ENCODE data around the gene TRAK2.
"Not testable (repeated sequence)": the region's sequence is repeated elsewhere in the genome, so short reads cannot be mapped to it uniquely, and the experiment has no call there.

TRAK2 gene

DNA sequence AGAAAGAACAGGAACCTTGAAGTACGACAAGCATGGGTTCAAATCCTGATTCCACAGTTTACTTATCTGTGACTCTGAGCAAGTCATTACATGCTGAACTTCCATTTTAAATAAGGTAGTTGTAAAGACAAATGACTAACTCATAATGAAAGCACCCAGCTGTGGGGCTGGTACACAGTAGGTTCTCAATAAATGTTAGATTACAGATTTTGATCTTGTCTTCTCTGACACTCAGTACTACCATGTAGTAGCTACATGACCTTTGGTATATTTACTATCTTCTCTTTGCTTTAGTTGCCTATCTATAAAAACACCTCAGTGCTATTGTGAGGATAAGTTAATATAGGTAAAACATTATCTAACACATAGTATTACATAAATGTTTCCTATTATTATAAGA lies 3.2 kb downstream of the TRAK2 start:
- no peak for DNase-seq

- no peak for DNase-seq
Observed at GRCh38 chr2:201447086-201447485, 4.2 kb downstream of the TRAK2 start.

DNA sequence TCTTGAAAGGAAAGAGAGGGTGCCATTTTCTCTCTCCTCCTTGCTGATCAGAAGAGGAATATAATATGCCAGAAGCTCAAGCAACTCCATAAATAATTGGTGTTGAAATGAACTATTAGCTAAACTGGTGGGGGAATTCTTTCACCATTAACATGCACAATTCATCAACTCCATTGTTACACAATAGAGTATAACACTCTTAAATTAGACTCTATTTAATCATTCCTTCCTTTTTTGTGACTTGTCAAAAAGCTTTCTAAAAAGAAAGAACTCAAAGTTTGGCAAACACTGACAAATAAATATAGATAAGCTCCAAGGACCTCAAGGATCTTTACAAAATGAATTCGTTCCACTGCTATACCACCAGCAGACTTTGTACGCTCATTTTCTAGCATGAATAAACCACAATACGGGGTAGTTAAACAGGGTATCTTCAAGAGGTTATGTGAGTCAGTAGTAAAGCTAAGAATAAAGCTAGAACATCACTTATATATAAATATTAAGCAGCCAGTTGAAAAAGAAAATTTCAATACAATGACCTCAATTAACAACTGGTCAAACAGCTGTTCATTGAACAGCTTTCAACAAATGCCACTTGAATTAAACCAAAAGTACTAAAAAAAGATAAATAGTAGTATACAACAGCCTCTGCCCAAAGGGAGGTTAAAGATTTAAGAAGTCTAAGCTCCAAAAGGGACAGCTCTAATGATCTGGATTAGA lies 6.4 kb downstream of the TRAK2 start:
- DNase-seq: no peak

- no peak for DNase-seq
Observed at GRCh38 chr2:201441409-201441808, 9.8 kb downstream of the TRAK2 start.

DNA sequence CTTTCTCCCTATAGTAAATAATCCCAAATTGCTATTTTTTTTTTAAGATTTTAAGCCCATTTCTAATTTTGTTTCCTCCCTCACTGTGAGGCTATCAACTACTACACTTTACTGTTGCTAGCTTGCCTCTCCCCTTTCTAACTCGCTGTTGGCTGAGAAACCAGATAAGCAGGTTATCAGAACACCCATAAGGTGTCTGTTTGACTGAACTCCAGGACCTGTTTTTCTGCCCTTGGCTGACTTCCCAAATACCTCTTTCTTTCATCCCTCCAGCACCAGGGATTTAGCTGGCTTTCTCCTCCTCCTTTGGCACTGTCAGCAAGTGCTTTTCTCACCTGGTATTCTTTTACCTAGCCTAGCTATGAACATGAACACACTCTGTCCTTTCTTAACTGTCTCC lies 11.1 kb downstream of the TRAK2 start:
- DNase-seq: no peak

- not testable (repeated sequence) for DNase-seq
Observed at GRCh38 chr2:201439336-201439922, 11.8 kb downstream of the TRAK2 start.

DNA sequence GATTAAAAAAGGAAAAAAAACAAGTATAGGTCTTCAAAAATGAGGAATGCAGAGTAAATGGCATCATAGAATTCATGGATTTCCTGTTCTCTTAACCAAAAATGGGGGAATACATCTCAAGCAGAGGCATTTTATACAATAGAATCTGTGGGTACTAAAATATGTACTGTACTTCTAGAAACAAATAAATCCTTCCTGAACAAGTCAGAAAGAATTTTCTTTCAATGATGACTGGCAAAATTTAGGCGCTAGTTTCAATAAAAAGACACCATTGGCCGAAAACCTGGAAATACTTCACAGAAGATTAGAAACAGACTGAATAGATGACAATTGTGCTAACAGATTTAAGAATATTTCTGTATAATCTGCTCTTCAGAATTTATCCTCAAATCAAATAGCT lies 15.1 kb downstream of the TRAK2 start:
- DNase-seq: no peak

- no peak for DNase-seq
Observed at GRCh38 chr2:201433394-201433995, 17.8 kb downstream of the TRAK2 start.

DNA sequence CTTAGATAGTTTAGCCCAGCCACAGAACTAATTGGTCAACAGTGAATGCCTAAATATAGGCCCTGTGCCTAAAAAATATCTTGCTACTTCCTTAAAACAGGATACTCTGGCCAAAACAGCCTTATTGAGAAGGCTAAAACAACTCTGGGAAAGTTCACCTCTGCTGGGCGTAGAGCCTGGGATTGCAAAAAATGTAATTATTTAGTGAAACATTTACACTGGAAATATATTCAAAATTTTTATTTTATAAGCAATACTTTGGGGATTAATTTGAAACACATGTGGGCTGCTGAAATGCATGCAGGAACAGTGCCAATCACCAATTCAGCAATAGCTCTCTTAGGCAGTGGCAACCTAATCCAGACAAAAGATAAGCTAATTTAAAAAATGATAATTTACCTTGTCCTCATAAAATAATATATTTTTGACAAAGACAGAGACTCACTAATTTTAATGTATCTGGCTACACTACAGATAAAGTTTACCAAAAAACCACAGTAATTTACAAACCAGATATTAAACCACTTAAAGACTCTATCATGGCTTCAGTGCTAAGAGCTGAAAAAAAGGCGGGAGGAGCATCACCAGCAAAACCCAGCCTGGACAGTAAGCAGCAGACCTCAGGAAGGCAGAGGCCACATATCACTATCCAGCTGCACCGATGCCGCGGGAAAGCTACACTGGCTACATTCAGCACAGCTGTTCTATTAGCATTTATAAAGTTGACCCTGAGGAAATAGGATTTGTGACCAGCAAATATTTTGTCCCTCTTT lies 18.5 kb downstream of the TRAK2 start:
- DNase-seq: no peak

DNA sequence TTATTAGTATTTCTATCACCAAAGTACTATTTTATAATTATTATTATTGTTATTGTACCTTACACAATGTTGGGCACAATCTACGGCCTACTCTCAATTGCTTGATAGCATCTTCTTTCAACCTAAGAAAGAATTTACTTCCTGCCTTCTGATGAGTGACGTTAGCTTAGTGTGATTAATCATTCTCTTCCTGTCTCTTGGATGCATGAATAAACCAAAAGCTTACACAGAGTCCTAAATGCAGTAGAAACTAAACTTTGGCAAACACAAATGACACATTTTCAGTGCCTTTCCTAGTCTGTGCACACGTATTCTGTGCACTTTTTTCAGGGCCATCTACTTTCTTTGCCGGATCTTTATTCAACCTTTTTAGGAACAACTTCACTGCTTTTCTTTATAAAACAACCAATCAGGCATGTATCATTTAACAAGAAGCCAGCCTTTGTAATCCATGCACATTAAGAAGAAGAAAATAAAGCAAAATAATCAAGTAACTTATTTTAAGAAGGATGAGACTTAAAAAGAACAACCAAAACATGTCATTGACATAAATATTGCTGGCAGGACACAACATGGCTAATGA lies 19.1 kb downstream of the TRAK2 start:
- no peak for DNase-seq

GRCh38 chr2:201430839-201431238 lies 20.4 kb downstream of the TRAK2 start:
- no peak for DNase-seq

GRCh38 chr2:201430322-201430721 lies 20.9 kb downstream of the TRAK2 start:
- DNase-seq: not testable (repeated sequence)

DNA sequence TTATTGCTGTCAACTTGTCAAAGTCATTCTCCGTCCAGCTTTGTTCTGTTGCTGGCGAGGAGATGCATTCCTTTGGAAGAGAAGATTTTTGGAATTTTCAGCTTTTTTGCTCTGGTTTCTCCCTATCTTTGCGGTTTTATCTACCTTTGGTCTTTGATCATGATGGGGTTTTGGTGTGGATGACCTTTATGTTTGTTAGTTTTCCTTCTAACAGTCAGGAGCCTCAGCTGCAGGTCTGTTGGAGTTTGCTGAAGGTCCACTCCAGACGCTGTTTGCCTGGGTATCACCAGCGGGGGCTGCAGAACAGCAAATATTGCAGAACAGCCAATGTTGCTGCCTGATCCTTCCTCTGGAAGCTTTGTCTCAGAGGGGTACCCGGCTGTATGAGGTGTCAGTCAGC lies 21.4 kb downstream of the TRAK2 start:
- not testable (repeated sequence) for DNase-seq

GRCh38 chr2:201428366-201428765 lies 22.9 kb downstream of the TRAK2 start:
- DNase-seq: not testable (repeated sequence)

DNA sequence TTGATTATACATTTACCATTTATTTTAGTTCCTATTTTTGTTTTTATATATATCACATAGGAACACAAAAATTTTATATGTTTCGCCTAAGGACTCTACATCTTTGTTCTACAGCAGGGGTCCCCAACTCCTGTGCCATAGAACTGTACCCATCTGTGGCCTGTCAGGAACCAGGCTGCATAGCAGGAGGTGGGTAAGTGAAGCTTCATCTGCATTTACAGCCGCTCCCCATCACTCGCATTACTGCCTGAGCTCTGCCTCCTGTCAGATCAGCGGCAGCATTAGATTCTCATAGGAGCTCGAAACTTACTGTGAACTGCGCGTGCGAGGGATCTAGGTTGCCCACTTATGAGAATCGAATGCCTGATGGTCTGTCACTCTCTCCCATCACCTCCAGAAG lies 25.3 kb downstream of the TRAK2 start:
- DNase-seq: no peak

- no peak for DNase-seq
Observed at GRCh38 chr2:201420442-201421113, 30.7 kb downstream of the TRAK2 start.

DNA sequence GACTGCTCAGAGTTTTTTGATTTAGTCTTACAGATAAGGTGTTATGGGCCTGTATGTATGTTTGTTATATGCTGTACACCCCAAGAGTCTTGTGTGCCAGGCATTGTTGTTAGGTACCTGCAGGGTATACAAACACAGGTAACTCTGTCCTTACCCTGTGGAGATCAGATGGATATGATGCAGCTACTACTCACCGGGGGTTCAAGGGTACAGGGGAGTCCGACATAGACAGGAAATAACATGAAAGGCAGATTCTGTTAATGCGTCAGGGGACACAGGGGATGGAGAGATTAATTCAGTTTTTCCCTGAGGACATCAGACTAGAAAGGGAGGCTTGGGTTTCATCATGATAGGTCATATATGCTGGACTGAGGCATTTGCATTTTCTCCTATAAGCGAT lies 31.3 kb downstream of the TRAK2 start:
- no peak for DNase-seq

GRCh38 chr2:201419057-201419635 lies 32.1 kb downstream of the TRAK2 start:
- DNase-seq: no peak

GRCh38 chr2:201415149-201415548 lies 36.1 kb downstream of the TRAK2 start:
- no peak for DNase-seq

DNA sequence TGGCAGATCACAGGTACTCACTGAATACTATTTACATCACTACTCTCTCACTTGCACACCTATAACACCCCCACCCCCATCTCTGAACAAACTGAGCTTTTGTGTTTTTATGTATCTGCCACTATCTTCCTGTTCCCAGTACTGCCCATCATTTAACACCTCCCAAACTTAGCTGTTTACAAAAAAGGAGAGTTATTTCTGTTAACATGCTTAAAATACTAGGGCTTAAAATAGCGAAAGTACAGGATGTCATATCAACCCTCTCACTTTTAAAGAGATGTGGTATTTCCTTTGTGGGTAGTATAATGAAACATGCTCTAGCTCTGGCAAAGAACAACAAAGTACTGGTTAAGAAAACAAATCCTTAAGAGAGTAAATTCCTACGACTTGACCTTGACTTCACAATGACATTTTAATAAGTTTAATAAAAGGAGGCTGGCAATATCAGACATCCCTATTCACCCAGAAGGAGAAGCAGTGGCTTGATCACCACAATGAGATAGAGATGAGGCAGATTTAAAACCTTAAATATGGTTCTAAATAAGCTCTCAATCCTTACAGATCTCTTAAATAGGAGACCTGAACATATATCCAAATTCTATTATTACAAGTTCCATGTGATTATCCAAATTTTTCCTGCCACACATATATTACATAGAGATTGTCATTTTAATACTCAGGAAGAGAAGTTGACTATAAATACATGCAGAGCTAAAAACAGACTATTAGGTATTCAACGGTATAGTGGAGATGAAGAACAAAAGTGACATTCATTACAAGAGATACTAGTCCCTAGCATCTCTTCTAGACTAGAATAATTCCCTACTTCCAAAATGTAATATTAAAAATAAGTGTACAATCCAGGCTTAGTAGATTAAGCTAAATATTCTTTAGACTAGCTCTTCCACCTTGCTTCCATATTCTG lies 36.9 kb downstream of the TRAK2 start:
- DNase-seq: no peak

DNA sequence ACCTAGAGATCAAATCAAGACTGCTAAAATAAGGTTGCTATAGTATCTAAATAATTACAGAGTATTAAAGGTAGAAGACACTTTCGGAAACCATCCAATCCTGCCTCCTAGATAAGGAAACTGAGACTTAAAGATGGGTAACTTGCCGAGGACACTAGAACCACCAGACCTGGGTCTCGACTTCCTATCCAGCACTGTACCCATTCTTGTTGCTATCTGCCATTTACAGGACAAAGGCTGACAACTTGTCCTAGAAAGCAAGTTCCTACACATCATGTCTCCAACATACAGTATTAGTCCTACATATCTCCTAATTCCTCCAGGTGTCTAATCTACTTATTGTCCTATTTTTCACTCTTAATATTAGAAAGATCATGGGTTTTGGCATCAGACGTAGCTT lies 37.7 kb downstream of the TRAK2 start:
- DNase-seq: no peak
